Type B pancreatic cell (in vitro differentiated cells): ENCODE measurements around the gene KCNQ5. TPM values are rescaled to one million over a fixed set of nuclear protein-coding genes. Genes with fewer than 3 reads are reported as not detected.

Experiments
- DNase-seq: peaks from one replicate; pipeline ENCODE4 v3.0.0; 2021; ENCODE audit warnings: mixed read lengths; ENCODE audit not compliant: unreplicated experiment; ENCODE audit errors: extremely low spot score
- H3K27ac Mint-ChIP-seq: 2 replicates; pipeline ENCODE4 v1.8.0; 2021; ENCODE audit warnings: mild to moderate bottlenecking, mixed read lengths
- H3K27me3 Mint-ChIP-seq: 2 replicates; pipeline ENCODE4 v1.8.0; 2021; ENCODE audit warnings: mixed read lengths
- H3K36me3 Mint-ChIP-seq: 2 replicates; pipeline ENCODE4 v1.8.0; 2021; ENCODE audit warnings: mixed read lengths
- H3K4me1 Mint-ChIP-seq: one replicate; pipeline ENCODE4 v1.8.0; 2021; ENCODE audit warnings: mixed read lengths; ENCODE audit not compliant: unreplicated experiment
- H3K4me3 Mint-ChIP-seq: 2 replicates; pipeline ENCODE4 v1.8.0; 2021; ENCODE audit warnings: mild to moderate bottlenecking, mixed read lengths
- H3K9me3 Mint-ChIP-seq: 2 replicates; pipeline ENCODE4 v1.8.0; 2021; ENCODE audit warnings: mixed read lengths
- CTCF ChIP-seq: fragments of 200-600 bp; sonication (generic); conservative IDR thresholded peaks from 2 replicates; pipeline ENCODE4 v1.5.0; 2021; ENCODE audit warnings: antibody characterized with exemption, mild to moderate bottlenecking
- total RNA-seq: library from RNA; stranded (reverse); gene quantifications from 2 replicates; pipeline ENCODE4 v1.2.1, GENCODE V29; 2021; ENCODE audit warnings: low replicate concordance

KCNQ5 gene
- total RNA-seq, 1 donor from 2014 or later, result 1.7 TPM

DNA sequence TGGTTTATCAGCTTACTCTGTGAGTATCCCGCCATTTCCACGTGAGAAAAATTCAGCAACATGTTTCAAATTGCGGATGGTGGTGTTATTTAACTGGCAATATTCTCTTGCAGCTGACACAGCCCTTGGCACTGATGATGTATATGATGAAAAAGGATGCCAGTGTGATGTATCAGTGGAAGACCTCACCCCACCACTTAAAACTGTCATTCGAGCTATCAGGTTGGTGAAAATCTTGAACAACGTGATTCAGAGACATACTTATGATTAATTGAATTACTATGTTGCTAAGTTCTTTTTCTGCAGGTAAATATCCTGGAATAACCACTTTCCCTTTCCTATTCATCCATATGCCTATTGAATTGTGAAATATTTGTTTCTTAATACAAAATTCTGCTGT is 547.8 kb downstream of the KCNQ5 start:
- Mint-ChIP-seq H3K4me1 (no peaks in the 10 kb centered on the region), H3K27ac (no peak overlapping the region), H3K36me3 (no peaks in the 10 kb centered on the region), H3K9me3 (no peaks in the 10 kb centered on the region), H3K4me3 (no peak overlapping the region), H3K27me3 (no peaks in the 10 kb centered on the region)
- no peak for DNase-seq
- TF ChIP-seq CTCF, result no peak

GRCh38 chr6:73174646-73175045 is 552.8 kb downstream of the KCNQ5 start:
- no peak for TF ChIP-seq CTCF
- no peak for DNase-seq
- Mint-ChIP-seq H3K27me3 (peaks cover 9% of the 10 kb centered on the region), H3K9me3 (no peaks in the 10 kb centered on the region), H3K36me3 (no peaks in the 10 kb centered on the region), H3K27ac (no peak overlapping the region), H3K4me3 (no peak overlapping the region), H3K4me1 (no peaks in the 10 kb centered on the region)

DNA sequence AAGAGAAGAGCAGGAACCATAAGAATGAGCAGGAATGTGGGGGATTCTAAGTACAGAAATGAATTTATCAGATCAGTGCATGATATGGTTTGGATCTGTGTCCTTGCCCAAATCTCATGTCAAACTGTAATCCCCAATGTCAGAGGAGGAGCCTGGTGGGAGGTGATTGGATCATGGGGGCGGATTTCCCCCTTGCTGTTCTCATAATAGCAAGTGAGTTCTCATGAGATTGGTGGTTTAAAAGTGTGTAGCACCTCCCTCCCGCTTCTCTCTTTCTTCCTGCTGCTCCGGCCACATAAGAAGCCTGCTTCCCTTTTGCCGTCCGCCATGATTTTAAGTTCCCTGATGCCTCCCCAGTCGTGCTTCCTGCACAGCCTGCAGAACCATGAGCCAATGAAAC is 554.2 kb downstream of the KCNQ5 start:
- H3K27me3 Mint-ChIP-seq, result peaks cover 13% of the 10 kb centered on the region
- TF ChIP-seq CTCF, result no peak
- no peaks in the 10 kb centered on the region for H3K36me3 Mint-ChIP-seq
- DNase-seq, result no peak
- no peaks in the 10 kb centered on the region for H3K9me3 Mint-ChIP-seq
- H3K4me3 Mint-ChIP-seq, result no peak overlapping the region
- H3K27ac Mint-ChIP-seq, result no peak overlapping the region
- H3K4me1 Mint-ChIP-seq, result peaks cover 3% of the 10 kb centered on the region

DNA sequence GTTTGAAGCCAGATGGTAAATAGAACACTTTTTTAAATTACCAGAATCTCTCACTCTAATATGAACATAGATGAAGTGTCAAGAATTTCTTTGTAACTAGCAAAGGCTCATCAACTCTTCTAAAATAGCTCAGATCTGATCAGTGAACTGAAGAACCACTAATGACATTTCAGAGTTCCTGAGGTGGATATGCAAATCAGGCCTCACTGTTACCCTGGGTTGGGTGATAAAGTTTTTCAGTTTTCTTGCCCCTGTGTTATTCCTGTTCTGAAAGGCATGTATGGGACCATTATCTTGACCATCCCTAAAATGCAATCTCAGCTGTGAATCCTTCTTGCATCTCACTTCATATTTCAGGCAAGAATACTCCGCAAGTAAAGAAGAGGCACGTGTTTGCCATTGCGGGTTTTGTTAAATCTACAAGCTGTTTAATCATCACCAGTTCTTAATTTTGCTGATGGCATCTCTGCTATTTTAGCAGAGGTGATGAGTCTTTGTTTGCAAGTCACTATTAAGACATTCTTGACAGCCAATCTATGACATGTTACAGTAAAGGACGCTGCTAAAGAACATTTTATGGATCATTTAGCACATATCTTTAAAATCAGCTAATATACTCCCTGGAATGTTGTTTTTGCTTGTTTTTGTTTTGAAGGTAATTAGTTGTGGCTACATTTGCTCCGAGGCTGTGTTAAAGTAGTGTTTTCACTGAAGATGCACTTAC is 555.5 kb downstream of the KCNQ5 start:
- no peak for DNase-seq
- H3K4me3 Mint-ChIP-seq, result no peak overlapping the region
- H3K9me3 Mint-ChIP-seq, result no peaks in the 10 kb centered on the region
- no peak overlapping the region for H3K27ac Mint-ChIP-seq
- H3K27me3 Mint-ChIP-seq, result peaks cover 15% of the 10 kb centered on the region
- H3K4me1 Mint-ChIP-seq, result peaks cover 5% of the 10 kb centered on the region
- TF ChIP-seq CTCF, result no peak
- no peaks in the 10 kb centered on the region for H3K36me3 Mint-ChIP-seq

- Mint-ChIP-seq H3K36me3 (no peaks in the 10 kb centered on the region), H3K9me3 (no peaks in the 10 kb centered on the region), H3K27ac (no peak overlapping the region), H3K4me1 (peaks cover 5% of the 10 kb centered on the region), H3K27me3 (peaks cover 17% of the 10 kb centered on the region), H3K4me3 (no peak overlapping the region)
- TF ChIP-seq CTCF, result no peak
- DNase-seq, result no peak
Measured at GRCh38 chr6:73180076-73180738, 558.3 kb downstream of the KCNQ5 start.
